ENCODE results near the gene EVA1C.

Gene EVA1C

GRCh38 chr21:32377506-32377905 lies 35.0 kb upstream of the EVA1C start:
- no peak for TF ChIP-seq CTCF (IDR thresholded peaks at IDR 0.05; ENCODE audit: poor library complexity, severe bottlenecking)
- Histone ChIP-seq H3K4me1 (ENCODE audit: insufficient read depth, poor library complexity, severe bottlenecking) (peaks cover 39% of the 10 kb centered on the region), H3K36me3 (ENCODE audit: low read depth) (peaks cover 97% of the 10 kb centered on the region), H3K9me3 (ENCODE audit: severe bottlenecking) (no peaks in the 10 kb centered on the region), H3K27ac (ENCODE audit: poor library complexity, severe bottlenecking) (no peak overlapping the region), H3K27me3 (ENCODE audit: insufficient read depth, poor library complexity, severe bottlenecking) (no peaks in the 10 kb centered on the region), H3K4me3 (ENCODE audit: severe bottlenecking) (no peak overlapping the region)
- DNase-seq (ENCODE audit: low spot score) (no peak), ATAC-seq (ENCODE audit: low read depth) (no peak)

GRCh38 chr21:32377991-32378390 lies 34.5 kb upstream of the EVA1C start:
- DNase-seq (ENCODE audit: low spot score) = no peak
- no peak for TF ChIP-seq CTCF (IDR thresholded peaks at IDR 0.05; ENCODE audit: poor library complexity, severe bottlenecking)
- Histone ChIP-seq H3K9me3 (ENCODE audit: severe bottlenecking) (no peaks in the 10 kb centered on the region), H3K27me3 (ENCODE audit: insufficient read depth, poor library complexity, severe bottlenecking) (no peaks in the 10 kb centered on the region), H3K36me3 (ENCODE audit: low read depth) (peaks cover 97% of the 10 kb centered on the region), H3K4me1 (ENCODE audit: insufficient read depth, poor library complexity, severe bottlenecking) (peaks cover 39% of the 10 kb centered on the region), H3K27ac (ENCODE audit: poor library complexity, severe bottlenecking) (no peak overlapping the region), H3K4me3 (ENCODE audit: severe bottlenecking) (no peak overlapping the region)
- ATAC-seq (ENCODE audit: low read depth) = no peak

GRCh38 chr21:32378956-32379355 lies 33.5 kb upstream of the EVA1C start:
- H3K27me3 ChIP-seq (ENCODE audit: insufficient read depth, poor library complexity, severe bottlenecking) = no peaks in the 10 kb centered on the region
- H3K4me1 ChIP-seq (ENCODE audit: insufficient read depth, poor library complexity, severe bottlenecking) = peaks cover 33% of the 10 kb centered on the region
- DNase-seq (ENCODE audit: low spot score) (no peak), ATAC-seq (ENCODE audit: low read depth) (no peak)
- H3K9me3 ChIP-seq (ENCODE audit: severe bottlenecking) = no peaks in the 10 kb centered on the region
- TF ChIP-seq CTCF (IDR thresholded peaks at IDR 0.05; ENCODE audit: poor library complexity, severe bottlenecking) = no peak
- peaks cover 97% of the 10 kb centered on the region for H3K36me3 ChIP-seq (ENCODE audit: low read depth)
- no peak overlapping the region for H3K27ac ChIP-seq (ENCODE audit: poor library complexity, severe bottlenecking)
- no peak overlapping the region for H3K4me3 ChIP-seq (ENCODE audit: severe bottlenecking)

- Histone ChIP-seq H3K27me3 (ENCODE audit: insufficient read depth, poor library complexity, severe bottlenecking) (no peaks in the 10 kb centered on the region), H3K4me1 (ENCODE audit: insufficient read depth, poor library complexity, severe bottlenecking) (peaks cover 27% of the 10 kb centered on the region), H3K27ac (ENCODE audit: poor library complexity, severe bottlenecking) (peak overlapping the region; percentile 87), H3K36me3 (ENCODE audit: low read depth) (peaks cover 97% of the 10 kb centered on the region), H3K9me3 (ENCODE audit: severe bottlenecking) (no peaks in the 10 kb centered on the region), H3K4me3 (ENCODE audit: severe bottlenecking) (no peak overlapping the region)
- TF ChIP-seq CTCF (IDR thresholded peaks at IDR 0.05; ENCODE audit: poor library complexity, severe bottlenecking) = no peak
- DNase-seq (ENCODE audit: low spot score) (no peak), ATAC-seq (ENCODE audit: low read depth) (no peak)
Observed at GRCh38 chr21:32380940-32381339, 31.6 kb upstream of the EVA1C start.

GRCh38 chr21:32381571-32381970 lies 30.9 kb upstream of the EVA1C start:
- ATAC-seq (ENCODE audit: low read depth) (no peak), DNase-seq (ENCODE audit: low spot score) (no peak)
- H3K9me3 ChIP-seq (ENCODE audit: severe bottlenecking) = no peaks in the 10 kb centered on the region
- peaks cover 34% of the 10 kb centered on the region for H3K4me1 ChIP-seq (ENCODE audit: insufficient read depth, poor library complexity, severe bottlenecking)
- H3K27ac ChIP-seq (ENCODE audit: poor library complexity, severe bottlenecking) = peak overlapping the region; percentile 87
- no peak for TF ChIP-seq CTCF (IDR thresholded peaks at IDR 0.05; ENCODE audit: poor library complexity, severe bottlenecking)
- H3K36me3 ChIP-seq (ENCODE audit: low read depth) = peaks cover 92% of the 10 kb centered on the region
- H3K4me3 ChIP-seq (ENCODE audit: severe bottlenecking) = no peak overlapping the region
- H3K27me3 ChIP-seq (ENCODE audit: insufficient read depth, poor library complexity, severe bottlenecking) = no peaks in the 10 kb centered on the region
